ENCODE results near the gene GTF3C5.

GRCh38 chr9:133014696-133015095 lies 16.1 kb upstream of the GTF3C5 start:
- TF ChIP-seq POLR2A (IDR thresholded peaks at IDR 0.05), result no peak
- TF ChIP-seq CTCF (IDR thresholded peaks at IDR 0.05), result no peak
